Right lobe of liver (tissue), 6 donors: ENCODE data around the gene TECPR2. TPM values are rescaled to one million over a fixed set of nuclear protein-coding genes. Genes with fewer than 3 reads are reported as not detected.

Experiments
- ATAC-seq, 4 donors: fragments of 200-7000 bp; cut with Tn5 transposase; one replicate each; pipeline ENCODE4 v1.9.1; 2020; ENCODE audit warnings: mild to moderate bottlenecking in 4 of 4, moderate library complexity in 4 of 4
- DNase-seq, 3 donors: peaks; one replicate each; pipeline ENCODE4 v3.0.0-alpha.2; 2020
- H3K27ac ChIP-seq, 3 donors: fragments of 200-600 bp; one replicate each; pipeline ENCODE4 v1.8.0; 2022
- H3K27me3 ChIP-seq, 2 donors: fragments of 200-600 bp; one replicate each; pipeline ENCODE4 v1.8.0; 2022
- H3K36me3 ChIP-seq, 4 donors: fragments of 200-600 bp; sonication (generic) in 1 of 4; one replicate each; pipeline versions ENCODE4 v1.5.1 to v1.8.0; 2017 to 2022; ENCODE audit warnings: control low read depth in 1 of 4
- H3K4me1 ChIP-seq, 4 donors: fragments of 200-600 bp; sonication (generic) in 1 of 4; one replicate each; pipeline versions ENCODE4 v1.5.1 to v1.8.0; 2017 to 2022; ENCODE audit warnings: control low read depth in 1 of 4
- H3K4me3 ChIP-seq, 3 donors: fragments of 200-600 bp; one replicate each; pipeline ENCODE4 v1.8.0; 2022
- H3K9me3 ChIP-seq, 4 donors: fragments of 200-600 bp; sonication (generic) in 1 of 4; one replicate each; pipeline versions ENCODE4 v1.5.1 to v1.8.0; 2017 to 2022; ENCODE audit warnings: control low read depth in 1 of 4
- CTCF ChIP-seq, 4 donors: fragments of 200-600 bp in 3 of 4; fragments of 450-650 bp in 1 of 4; IDR thresholded peaks; one replicate each; pipeline versions ENCODE4 v1.5.1 to v1.8.0; 2016 to 2022; ENCODE audit warnings: antibody characterized with exemption in 4 of 4, mild to moderate bottlenecking in 2 of 4
- POLR2A ChIP-seq: fragments of 450-650 bp; IDR thresholded peaks from one replicate; pipeline ENCODE4 v1.6.1; 2017; ENCODE audit warnings: antibody characterized with exemption, mild to moderate bottlenecking
- WGBS: methylation state at CpG from one replicate; pipeline ENCODE4 v1.1.6; 2018; ENCODE audit warnings: low coverage, low lambda C conversion rate; ENCODE audit not compliant: insufficient coverage; ENCODE audit errors: missing lambda C conversion rate; 5-methylcytosine and 5-hydroxymethylcytosine counted together
- intact Hi-C, 2 donors: fragments of 100-400 bp; cut with DNase I; formaldehyde crosslinking; loops; one replicate each; pipeline versions ENCODE4 v1.11.2 to v1.14.1; 2022
- total RNA-seq, 6 experiments: library from RNA; depleted of rRNA in 2 of 6; stranded (reverse); fragments of >200 nt in 2 of 6; fragmentation: NEBNext Ultra II Directional in 3 of 6; extraction: Animal tissue kit (Norgen Biotek cat#: 25700) in 3 of 6; gene quantifications; one replicate each; pipeline versions ENCODE4 v1.1.0 to v1.2.4, GENCODE V29; 2016 to 2023
- donor health status: DM: no; HTN: yes; CAD: no.
- donor health status: DM: no; HTN: no; CAD: no.
- donor health status: DM: no; HTN: no; CAD: no.
- donor health status: DM: no; HTN: yes; CAD: no.
- donor health status: DM: no; HTN: yes; CAD: no.

Gene TECPR2
- total RNA-seq, 6 experiments from 2014 or later: 5.5 to 10.5 (median 9.4) TPM

GRCh38 chr14:102510616-102511520 is 148.1 kb downstream of the TECPR2 start:
- intact Hi-C loops: loop anchor here in 1 of 2 donors (5.0 kb wide), 1 partner anchor 69 kb away; no protein-coding TSS in a partner anchor
- Histone ChIP-seq H3K4me3 (peak overlapping the region; percentile 40 to 63 (median 56)), H3K4me1 (peaks cover 0 to 6% (median 0%) of the 10 kb centered on the region in 4 donors), H3K27me3 (no peaks in the 10 kb centered on the region), H3K36me3 (no peaks in the 10 kb centered on the region), H3K9me3 (no peaks in the 10 kb centered on the region), H3K27ac (no peak overlapping the region)
- ATAC-seq: no peak
- TF ChIP-seq POLR2A: no peak
- no peak for TF ChIP-seq CTCF (IDR thresholded peaks at IDR 0.05)
- DNase-seq: peak in 1 of 3 donors; percentile 58
- WGBS: 55% methylated on average over 15 of the region's 19 CpGs

DNA sequence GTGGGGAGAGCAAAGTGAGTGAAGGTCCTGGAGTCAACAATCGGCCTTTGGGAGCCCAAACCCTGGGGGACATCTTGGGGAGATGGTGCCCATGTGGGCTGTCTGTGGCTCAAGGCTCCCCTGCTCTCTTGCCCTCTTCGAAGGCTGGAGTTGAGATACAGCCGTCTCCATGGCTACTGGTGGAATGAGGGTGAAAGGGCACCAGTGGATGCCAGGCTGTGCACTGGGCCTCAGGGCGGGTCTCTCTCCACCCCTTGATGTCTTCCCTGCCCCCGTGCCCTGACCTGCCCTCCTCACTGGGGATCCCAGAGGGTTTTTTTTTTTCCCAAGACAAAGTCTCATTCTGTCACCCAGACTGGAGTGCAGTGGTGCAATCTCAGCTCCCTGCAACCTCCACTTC is 148.8 kb downstream of the TECPR2 start:
- ATAC-seq (no peak), DNase-seq (no peak)
- Histone ChIP-seq H3K27me3 (no peaks in the 10 kb centered on the region), H3K4me1 (peaks cover 0 to 9% (median 0%) of the 10 kb centered on the region in 4 donors), H3K4me3 (no peak overlapping the region), H3K27ac (no peak overlapping the region), H3K9me3 (no peaks in the 10 kb centered on the region), H3K36me3 (no peaks in the 10 kb centered on the region)
- TF ChIP-seq CTCF (IDR thresholded peaks at IDR 0.05) (no peak), POLR2A (no peak)
- intact Hi-C loops: loop anchor here in 1 of 2 donors (5.0 kb wide), 1 partner anchor 69 kb away; no protein-coding TSS in a partner anchor
- 45% methylated on average over 4 of the region's 5 CpGs for WGBS

DNA sequence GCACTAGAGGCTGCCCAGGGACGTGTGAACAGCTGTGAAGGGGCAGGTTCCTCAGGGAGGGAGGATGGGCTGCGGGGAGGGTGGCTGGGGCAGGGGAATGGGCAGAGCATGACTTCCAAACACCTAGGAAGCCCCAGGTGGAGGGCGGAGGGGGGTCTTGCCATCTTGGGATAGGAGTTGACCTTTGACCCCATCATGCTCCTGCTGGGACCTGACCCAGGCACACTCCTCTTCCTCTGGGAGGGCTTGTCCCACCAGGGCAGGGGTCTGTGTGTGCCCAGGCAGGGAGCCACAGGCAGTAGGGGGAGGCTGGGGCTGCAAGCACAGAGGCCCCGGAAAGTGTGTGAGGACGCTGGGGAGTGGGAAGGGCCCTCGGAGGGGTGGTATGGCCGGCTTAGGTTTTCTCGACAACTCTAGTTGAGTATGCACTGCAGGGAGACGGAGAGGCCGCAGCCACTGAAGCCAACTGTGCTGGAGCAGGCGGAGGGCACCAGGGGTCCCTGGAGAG is 150.1 kb downstream of the TECPR2 start:
- Histone ChIP-seq H3K27ac (no peak overlapping the region), H3K4me3 (no peak overlapping the region), H3K9me3 (no peaks in the 10 kb centered on the region), H3K27me3 (no peaks in the 10 kb centered on the region), H3K4me1 (peaks cover 0 to 11% (median 0%) of the 10 kb centered on the region in 4 donors), H3K36me3 (no peaks in the 10 kb centered on the region)
- intact Hi-C loops: loop anchor here in 1 of 2 donors (5.0 kb wide), 1 partner anchor 71 kb away; no protein-coding TSS in a partner anchor
- no peak for TF ChIP-seq CTCF (IDR thresholded peaks at IDR 0.05)
- TF ChIP-seq POLR2A: no peak
- peak in 1 of 3 donors; percentile 50 for DNase-seq
- no peak for ATAC-seq
- 93% methylated on average over 7 of the region's 11 CpGs for WGBS

DNA sequence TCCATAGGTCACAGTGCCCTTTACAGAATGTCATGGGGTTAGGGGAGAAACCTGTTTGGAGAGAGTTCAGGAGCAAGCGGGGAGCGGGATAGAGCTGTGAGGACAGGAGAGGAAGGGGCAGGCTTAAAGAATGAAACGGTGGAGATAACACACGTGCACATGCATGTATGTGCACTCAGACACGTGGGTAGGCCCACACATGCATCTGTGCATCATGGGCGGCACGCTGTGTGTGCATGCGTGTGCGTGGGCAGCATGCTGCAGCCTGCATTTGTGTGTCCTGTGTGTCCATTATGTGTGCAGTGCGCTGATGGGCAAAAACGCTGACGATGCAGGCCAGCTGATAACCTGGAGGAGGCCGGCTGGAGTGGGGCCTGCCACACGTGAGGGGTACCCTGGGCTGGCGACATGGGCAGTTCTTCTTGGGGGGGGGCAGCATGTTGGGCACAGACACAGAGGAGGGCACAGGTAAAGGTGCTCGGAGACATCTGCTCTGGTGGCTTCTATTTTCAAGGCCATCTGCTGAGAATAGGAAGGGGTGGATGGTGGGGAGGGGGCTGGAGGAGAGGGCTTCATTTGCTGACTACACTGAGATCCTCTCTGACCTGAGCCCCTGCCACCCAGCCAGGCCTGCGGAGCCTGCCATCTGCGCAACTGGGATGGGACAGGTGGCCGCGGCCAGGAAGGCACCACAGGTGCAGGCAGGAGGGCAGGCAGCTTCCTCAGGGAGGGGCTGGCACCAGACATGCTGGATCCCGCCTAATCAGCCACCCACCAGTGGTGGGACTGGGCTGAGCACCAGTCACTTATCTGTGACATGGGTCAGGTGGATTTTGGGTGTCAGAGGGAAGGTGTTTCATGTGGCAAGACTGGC is 151.4 kb downstream of the TECPR2 start:
- Histone ChIP-seq H3K36me3 (no peaks in the 10 kb centered on the region), H3K4me3 (no peak overlapping the region), H3K27ac (no peak overlapping the region), H3K27me3 (no peaks in the 10 kb centered on the region), H3K9me3 (no peaks in the 10 kb centered on the region), H3K4me1 (peaks cover 0 to 5% (median 0%) of the 10 kb centered on the region in 4 donors)
- DNase-seq (peak in 1 of 3 donors; percentile 51), ATAC-seq (no peak)
- TF ChIP-seq POLR2A (no peak), CTCF (IDR thresholded peaks at IDR 0.05) (no peak)
- 81% methylated on average over 7 of the region's 21 CpGs for WGBS
- intact Hi-C loops: loop anchor here in 1 of 2 donors (5.0 kb wide), 1 partner anchor 72 kb away; no protein-coding TSS in a partner anchor
